Measurements from ENCODE around the gene FAM120B.

DNA sequence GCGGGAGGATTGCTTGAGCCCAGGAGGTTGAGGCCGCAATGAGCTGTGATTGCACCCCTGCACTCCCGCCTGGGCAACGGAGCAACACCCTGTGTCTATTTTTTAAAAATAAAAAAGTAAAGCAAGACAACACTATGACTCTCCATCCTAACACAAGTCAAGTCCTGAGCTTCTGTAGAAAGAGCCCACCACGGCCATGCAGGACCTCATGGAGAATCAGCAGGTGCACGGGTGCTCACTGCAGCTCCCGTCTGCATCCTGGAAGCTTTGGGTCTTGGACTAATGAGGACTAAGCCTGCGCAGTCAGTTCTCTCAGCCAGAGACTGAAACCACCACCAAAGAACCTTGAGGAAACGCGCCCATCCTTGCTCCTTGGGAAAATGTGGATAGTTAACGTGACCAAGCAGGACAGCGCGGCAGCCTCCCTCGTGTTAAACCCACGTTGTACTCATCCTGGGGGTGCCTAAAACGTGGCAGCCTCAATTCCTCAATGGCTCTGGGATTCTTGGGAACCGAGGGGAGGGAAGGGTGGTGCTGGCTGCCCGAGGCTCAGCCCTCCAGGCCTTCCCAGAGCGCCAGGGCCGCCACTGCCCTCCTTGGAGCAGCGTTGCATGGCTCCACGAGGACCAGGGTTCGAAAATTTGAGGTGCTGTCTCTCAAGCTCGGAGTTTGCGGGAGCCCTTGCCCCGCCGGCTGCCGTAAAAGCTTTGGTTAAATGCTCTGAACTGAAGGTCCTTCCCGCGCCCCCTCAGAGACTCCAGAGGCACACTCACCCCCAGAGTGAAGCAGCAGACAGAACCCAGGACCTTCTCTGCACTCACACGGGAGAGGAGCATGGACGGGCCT, 44.7 kb upstream of the FAM120B start:
- TF ChIP-seq, protein P1, sequence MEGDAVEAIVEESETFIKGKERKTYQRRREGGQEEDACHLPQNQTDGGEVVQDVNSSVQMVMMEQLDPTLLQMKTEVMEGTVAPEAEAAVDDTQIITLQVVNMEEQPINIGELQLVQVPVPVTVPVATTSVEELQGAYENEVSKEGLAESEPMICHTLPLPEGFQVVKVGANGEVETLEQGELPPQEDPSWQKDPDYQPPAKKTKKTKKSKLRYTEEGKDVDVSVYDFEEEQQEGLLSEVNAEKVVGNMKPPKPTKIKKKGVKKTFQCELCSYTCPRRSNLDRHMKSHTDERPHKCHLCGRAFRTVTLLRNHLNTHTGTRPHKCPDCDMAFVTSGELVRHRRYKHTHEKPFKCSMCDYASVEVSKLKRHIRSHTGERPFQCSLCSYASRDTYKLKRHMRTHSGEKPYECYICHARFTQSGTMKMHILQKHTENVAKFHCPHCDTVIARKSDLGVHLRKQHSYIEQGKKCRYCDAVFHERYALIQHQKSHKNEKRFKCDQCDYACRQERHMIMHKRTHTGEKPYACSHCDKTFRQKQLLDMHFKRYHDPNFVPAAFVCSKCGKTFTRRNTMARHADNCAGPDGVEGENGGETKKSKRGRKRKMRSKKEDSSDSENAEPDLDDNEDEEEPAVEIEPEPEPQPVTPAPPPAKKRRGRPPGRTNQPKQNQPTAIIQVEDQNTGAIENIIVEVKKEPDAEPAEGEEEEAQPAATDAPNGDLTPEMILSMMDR (conservative IDR thresholded peaks at IDR 0.05; ENCODE audit: low read depth, low read length) = no peak
- no peak for TF ChIP-seq POLR2A (IDR thresholded peaks at IDR 0.05; ENCODE audit: low read depth, low read length)
- TF ChIP-seq FOS (IDR thresholded peaks at IDR 0.05; ENCODE audit: low read depth, low read length) = no peak
- TF ChIP-seq CEBPB (IDR thresholded peaks at IDR 0.05; ENCODE audit: low read depth, low read length) = no peak
- no peak for TF ChIP-seq RAD21 (IDR thresholded peaks at IDR 0.05; ENCODE audit: low read length)
- no peak for TF ChIP-seq CHD1 (IDR thresholded peaks at IDR 0.05; ENCODE audit: low read depth, low read length)
- TF ChIP-seq MAFK (IDR thresholded peaks at IDR 0.05; ENCODE audit: low read depth, low read length) = no peak
- no peak for TF ChIP-seq RFX5 (IDR thresholded peaks at IDR 0.05; ENCODE audit: low read depth, low read length)
